ENCODE measurements around the gene MAFG. TPM values are rescaled to one million over a fixed set of nuclear protein-coding genes. Genes with fewer than 3 reads are reported as not detected.

The MAFG gene
- total and polyA plus RNA-seq, 4 donors, result 11.9 to 33.3 (median 23.3) TPM

DNA sequence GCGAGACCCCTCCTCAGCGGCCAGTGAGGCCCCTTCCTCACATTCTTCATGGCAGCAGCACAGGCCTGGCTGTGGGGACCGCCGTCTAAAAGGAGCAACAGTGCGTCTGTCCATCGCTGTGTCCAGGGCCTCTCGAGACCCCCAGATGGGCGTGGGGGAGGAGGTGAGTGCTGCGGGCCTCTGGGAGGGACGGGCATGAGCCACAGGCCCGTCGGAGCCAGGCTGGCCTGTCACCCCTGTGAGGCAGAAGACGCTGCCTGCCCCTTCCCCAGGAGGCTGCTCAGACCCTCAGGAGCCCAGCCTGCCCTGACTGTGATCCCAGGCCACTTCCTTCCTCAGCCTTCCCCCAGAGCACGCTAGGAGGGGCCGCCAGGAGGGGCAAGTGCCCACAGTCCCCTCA lies 11.7 kb upstream of the MAFG start:
- ATAC-seq (ENCODE audit: insufficient read depth, low FRiP score), result no peak
- Histone ChIP-seq H3K9ac (ENCODE audit: insufficient read depth in 1 of 2, low read length in 2 of 2) (no peak overlapping the region), H3K4me1 (ENCODE audit: control insufficient read depth in 5 of 5, insufficient read depth in 5 of 5, low read length in 5 of 5) (peaks cover 0 to 11% (median 0%) of the 10 kb centered on the region in 5 donors), H3K4me3 (no peak overlapping the region), H3K27me3 (ENCODE audit: control insufficient read depth in 3 of 3, insufficient read depth in 3 of 3, low read length in 2 of 3) (peaks cover 0 to 3% (median 2%) of the 10 kb centered on the region in 3 donors), H3K36me3 (ENCODE audit: control insufficient read depth in 4 of 4, insufficient read depth in 4 of 4, low read length in 4 of 4) (no peaks in the 10 kb centered on the region), H3K9me3 (ENCODE audit: control insufficient read depth in 4 of 4, insufficient read depth in 3 of 4, low read length in 3 of 4) (no peaks in the 10 kb centered on the region), H3K27ac (ENCODE audit: low read depth in 1 of 2, low read length in 1 of 2) (no peak overlapping the region)
- TF ChIP-seq, protein P1, sequence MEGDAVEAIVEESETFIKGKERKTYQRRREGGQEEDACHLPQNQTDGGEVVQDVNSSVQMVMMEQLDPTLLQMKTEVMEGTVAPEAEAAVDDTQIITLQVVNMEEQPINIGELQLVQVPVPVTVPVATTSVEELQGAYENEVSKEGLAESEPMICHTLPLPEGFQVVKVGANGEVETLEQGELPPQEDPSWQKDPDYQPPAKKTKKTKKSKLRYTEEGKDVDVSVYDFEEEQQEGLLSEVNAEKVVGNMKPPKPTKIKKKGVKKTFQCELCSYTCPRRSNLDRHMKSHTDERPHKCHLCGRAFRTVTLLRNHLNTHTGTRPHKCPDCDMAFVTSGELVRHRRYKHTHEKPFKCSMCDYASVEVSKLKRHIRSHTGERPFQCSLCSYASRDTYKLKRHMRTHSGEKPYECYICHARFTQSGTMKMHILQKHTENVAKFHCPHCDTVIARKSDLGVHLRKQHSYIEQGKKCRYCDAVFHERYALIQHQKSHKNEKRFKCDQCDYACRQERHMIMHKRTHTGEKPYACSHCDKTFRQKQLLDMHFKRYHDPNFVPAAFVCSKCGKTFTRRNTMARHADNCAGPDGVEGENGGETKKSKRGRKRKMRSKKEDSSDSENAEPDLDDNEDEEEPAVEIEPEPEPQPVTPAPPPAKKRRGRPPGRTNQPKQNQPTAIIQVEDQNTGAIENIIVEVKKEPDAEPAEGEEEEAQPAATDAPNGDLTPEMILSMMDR (IDR thresholded peaks at IDR 0.05; ENCODE audit: control extremely low read depth, extremely low read depth), result no peak
- WGBS, 2 donors, result 49 to 68% methylated on average over 15 of the region's 15 CpGs
- DNase-seq, result no peak

DNA sequence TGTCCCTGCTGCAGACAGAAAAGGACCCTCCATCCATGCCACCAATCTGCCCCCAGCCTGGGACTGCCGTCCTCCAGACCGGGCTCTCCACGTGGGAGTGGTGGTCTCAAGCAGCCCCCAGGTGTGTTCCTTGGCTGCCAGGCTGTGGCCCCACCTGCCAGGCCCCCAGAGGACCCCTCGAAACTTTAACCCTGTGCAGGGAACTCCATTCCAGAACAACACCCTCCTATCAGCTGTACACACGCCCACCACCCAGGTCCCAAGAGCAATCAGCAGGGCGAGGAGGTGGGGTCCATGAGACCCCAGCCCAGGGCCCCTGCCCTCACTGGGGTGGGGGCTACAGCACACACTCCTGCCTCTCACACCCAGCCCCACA lies 8.2 kb upstream of the MAFG start:
- H3K4me3 ChIP-seq, result no peak overlapping the region
- peaks cover 0 to 17% (median 5%) of the 10 kb centered on the region in 5 donors for H3K4me1 ChIP-seq (ENCODE audit: control insufficient read depth in 5 of 5, insufficient read depth in 5 of 5, low read length in 5 of 5)
- ATAC-seq (ENCODE audit: insufficient read depth, low FRiP score) (no peak), DNase-seq (no peak)
- no peaks in the 10 kb centered on the region for H3K9me3 ChIP-seq (ENCODE audit: control insufficient read depth in 4 of 4, insufficient read depth in 3 of 4, low read length in 3 of 4)
- H3K9ac ChIP-seq (ENCODE audit: insufficient read depth in 1 of 2, low read length in 2 of 2), result no peak overlapping the region
- no peak overlapping the region for H3K27ac ChIP-seq (ENCODE audit: low read depth in 1 of 2, low read length in 1 of 2)
- TF ChIP-seq, protein P1 (IDR thresholded peaks at IDR 0.05; ENCODE audit: control extremely low read depth, extremely low read depth), result no peak
- no peaks in the 10 kb centered on the region for H3K36me3 ChIP-seq (ENCODE audit: control insufficient read depth in 4 of 4, insufficient read depth in 4 of 4, low read length in 4 of 4)
- peaks cover 0 to 2% (median 0%) of the 10 kb centered on the region in 3 donors for H3K27me3 ChIP-seq (ENCODE audit: control insufficient read depth in 3 of 3, insufficient read depth in 3 of 3, low read length in 2 of 3)
- WGBS, 2 donors, result 92 to 98% methylated on average over 6 of the region's 6 CpGs

DNA sequence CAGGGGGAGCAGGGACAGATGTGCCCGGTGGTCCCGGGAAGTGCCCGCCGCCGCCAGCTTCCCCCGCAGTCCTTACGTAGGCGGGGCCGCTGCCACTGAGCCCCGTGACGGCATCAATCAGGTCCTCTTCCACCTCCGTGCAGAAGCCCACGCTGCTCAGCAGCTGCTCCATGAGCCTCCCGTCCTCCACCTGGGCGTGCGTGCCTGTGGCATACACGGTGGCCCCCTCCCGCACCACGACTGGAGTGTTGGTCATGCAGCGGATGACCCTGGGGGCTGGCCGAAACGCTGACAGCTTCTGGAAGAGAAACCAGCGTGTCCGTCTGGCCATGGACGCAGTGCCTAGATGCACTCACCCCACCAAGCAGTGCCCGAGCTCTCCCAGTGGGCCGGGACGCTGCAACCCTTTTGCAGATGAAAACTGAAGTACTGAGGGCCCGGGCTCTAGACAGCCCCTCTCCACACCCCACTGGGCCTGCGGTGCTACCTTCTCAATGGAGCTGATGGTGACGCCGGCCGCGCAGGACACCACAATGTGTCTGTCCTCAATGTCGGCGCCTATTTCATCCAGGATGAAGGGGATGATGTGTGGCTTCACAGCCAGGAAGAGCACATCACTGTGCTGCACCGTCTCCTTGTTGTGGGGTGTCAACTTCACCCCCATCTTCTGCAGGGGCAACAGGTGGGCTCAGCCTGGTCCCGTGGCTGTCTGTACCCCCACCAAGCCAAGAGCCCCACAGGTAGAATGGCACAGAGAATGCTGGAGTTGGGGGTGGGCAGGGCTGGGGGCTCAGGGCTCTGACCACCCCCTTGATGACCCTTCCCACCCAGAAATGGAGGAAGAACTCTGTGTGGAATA lies 7.5 kb upstream of the MAFG start:
- no peak overlapping the region for H3K4me3 ChIP-seq
- TF ChIP-seq, protein P1 (IDR thresholded peaks at IDR 0.05; ENCODE audit: control extremely low read depth, extremely low read depth), result no peak
- peaks cover 0 to 22% (median 5%) of the 10 kb centered on the region in 5 donors for H3K4me1 ChIP-seq (ENCODE audit: control insufficient read depth in 5 of 5, insufficient read depth in 5 of 5, low read length in 5 of 5)
- ATAC-seq (ENCODE audit: insufficient read depth, low FRiP score) (no peak), DNase-seq (no peak)
- H3K9me3 ChIP-seq (ENCODE audit: control insufficient read depth in 4 of 4, insufficient read depth in 3 of 4, low read length in 3 of 4), result no peaks in the 10 kb centered on the region
- no peak overlapping the region for H3K9ac ChIP-seq (ENCODE audit: insufficient read depth in 1 of 2, low read length in 2 of 2)
- no peak overlapping the region for H3K27ac ChIP-seq (ENCODE audit: low read depth in 1 of 2, low read length in 1 of 2)
- 94 to 96% methylated on average over 38 of the region's 38 CpGs for WGBS, 2 donors
- H3K27me3 ChIP-seq (ENCODE audit: control insufficient read depth in 3 of 3, insufficient read depth in 3 of 3, low read length in 2 of 3), result no peaks in the 10 kb centered on the region
- no peaks in the 10 kb centered on the region for H3K36me3 ChIP-seq (ENCODE audit: control insufficient read depth in 4 of 4, insufficient read depth in 4 of 4, low read length in 4 of 4)
